ENCODE data around the gene WNT5A.

WNT5A gene

DNA sequence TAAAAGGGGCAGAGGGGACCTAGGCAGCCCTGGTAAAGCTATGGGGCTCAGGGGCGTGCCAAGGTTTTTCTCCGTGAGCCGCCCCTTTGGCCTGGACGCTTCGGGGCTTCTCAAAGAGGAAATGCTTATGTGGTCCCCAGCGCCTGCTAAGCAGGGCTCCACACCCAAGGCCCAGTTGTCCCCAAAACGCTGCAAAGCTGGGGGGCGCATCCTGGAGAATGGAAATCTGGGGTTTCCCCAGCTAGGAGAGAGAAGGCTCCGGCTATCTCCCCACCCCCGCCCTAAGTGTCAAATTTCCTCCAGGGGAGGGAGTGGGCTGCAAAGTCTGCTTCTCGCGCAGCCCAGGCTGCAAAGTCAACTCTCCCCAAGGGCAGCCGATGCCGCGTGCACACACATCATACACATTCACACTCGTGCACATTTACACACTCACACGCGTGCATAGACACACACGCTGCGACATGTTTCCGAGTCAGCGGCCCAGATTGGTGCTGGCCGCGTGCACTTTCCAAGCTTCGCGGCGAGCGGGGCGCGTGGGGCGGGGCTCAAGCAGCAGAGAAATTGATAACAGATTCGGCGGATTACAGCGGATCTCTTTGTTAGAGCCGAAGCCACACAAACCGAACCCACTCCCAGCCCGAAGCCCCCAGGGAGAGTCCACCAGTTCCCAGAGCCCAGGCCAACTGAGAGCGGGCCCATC lies 4.5 kb downstream of the WNT5A start:
- DNase-seq (ENCODE audit: low read depth in 2 of 2, low spot score in 1 of 2), result no peak

DNA sequence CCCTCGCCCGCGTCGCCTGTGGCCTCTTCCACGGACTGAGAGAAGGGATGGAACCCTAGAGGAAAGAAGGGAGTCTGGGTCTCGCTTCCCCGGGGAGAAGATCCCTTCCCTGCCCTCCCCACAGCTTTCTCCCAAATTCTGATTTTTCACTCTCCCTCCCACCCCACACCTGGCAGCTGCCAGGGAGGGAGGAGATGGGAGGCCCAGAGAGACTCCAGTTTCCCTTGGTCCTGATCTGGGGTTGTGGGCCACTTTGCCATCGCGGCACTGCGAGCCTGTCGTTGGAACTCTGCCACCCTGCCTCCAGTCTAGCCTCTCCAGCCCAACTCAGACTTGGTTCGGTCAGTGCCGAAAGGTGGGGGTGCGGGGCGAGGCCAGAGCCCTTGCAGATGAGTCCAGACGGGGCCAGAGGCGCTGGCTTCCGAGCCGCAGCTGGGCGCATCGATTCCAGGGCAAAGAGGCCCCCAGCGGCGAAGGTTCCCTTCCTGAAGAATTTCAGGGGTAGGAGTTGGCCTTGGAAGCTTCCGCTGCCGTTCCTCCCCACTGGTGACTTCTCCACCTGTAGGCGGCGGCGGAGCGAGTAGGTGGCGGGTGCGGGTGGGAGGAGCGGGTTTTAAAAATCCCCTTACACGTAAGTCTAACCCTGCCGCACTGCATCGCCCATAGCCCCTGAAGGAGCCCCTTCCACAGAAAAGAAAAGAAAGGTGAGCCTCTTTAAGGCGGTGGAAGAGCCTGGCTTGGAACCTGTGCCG lies 5.2 kb downstream of the WNT5A start:
- no peak for DNase-seq (ENCODE audit: low read depth in 2 of 2, low spot score in 1 of 2)

DNA sequence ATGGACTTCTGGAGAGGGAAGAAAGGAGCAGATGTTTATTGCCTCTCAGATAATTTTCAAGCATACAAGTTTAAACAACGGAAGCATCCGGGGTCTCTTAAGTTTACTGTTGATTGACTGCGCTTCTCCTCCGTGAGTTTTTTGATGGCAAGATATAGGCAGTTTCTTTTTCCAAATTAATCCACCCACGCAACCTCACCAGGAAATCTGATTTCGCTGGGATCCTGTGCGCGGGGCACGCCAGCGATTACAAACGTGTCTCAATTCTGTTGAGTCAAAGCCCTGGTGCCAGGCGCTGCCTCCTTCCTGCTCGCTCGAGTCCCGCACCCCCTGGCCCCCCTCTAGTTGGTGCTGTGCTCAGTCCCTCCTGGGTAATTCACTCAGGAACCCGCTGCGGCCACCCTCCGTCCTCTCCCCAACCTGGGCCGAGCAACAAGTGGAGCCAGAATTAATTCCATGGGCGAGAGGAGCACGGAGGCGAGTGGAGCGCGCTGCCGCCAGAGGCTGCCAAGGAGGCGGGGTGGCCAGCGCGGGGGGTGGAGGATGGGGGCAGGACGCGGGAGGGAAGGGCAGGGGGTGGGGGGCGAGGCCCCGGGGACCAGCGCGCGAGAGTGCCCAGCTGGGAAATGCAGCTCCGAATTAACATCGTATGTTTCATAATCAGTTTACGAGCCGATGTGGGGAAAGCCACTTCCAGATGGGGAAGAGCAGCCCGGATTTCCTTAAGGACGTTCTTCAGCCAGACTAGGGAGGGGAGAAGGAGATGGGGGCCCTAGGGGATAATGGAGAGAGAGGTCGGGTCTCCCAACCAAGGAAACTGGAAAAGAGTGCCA lies 6.0 kb downstream of the WNT5A start:
- no peak for DNase-seq (ENCODE audit: low read depth in 2 of 2, low spot score in 1 of 2)

DNA sequence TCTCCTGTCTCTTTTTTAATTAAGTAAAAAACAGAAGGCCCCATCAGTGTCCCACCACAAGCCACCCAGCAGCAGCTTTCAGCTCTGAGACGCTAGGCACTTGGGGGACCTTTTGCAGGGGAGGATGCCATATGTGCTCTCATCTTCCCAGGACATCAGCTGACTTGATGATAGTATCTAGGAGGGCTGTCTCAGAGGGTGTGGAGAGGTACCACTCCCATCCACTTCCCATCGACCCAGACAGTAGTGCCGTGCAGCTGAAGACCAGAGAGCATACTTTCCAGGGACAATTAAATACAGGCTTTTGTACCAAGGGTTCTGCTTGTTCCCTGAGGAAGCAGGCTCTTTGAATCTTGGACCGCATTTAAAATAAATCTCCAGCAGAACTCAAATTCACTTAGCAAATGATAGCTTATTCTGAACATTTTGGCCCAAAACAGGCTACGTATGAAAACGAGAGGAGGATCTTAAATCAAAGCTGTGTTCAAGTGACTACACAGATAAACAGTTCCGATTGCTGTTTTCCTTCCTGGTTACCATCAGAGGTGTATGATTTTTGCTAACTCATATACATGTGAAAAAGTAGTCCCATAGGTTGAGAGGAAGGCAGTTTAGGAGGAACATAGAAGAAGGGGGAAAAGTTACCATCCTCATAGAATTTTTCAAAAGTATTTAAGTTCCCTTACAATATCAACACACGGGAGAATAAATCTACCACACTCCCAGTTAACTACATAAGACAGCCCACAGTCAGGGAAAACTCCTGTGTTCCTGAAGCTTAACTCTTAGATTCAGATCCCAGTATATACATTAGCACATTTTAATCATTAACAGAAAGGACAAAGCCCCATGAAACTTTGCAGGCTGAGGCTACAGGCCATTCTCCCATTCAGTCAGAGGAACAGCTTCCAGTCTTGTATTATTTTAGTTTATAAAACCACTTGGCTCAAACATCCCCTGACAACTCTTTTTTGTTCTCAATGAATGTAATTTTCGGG lies 9.5 kb downstream of the WNT5A start:
- DNase-seq (ENCODE audit: low read depth in 2 of 2, low spot score in 1 of 2), result no peak

DNA sequence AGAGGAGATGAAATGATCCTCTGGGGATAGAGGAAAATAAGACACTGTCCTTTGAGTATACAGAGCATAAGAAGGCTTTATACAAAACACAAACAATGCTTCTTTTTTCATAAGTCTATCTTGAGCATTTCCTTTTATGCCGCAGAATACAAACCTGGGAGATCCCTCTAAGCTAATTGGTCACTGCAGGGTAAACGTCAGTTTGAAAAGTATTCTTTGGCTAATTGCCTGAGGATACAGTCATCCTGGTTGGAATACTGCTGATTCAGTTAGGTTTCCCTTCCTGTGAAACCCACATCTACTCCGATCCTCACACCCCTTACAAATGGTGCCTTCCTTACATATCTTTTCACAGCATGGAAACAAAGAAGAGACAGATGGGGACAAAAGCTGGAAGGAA lies 10.6 kb downstream of the WNT5A start:
- no peak for DNase-seq (ENCODE audit: low read depth in 2 of 2, low spot score in 1 of 2)

DNA sequence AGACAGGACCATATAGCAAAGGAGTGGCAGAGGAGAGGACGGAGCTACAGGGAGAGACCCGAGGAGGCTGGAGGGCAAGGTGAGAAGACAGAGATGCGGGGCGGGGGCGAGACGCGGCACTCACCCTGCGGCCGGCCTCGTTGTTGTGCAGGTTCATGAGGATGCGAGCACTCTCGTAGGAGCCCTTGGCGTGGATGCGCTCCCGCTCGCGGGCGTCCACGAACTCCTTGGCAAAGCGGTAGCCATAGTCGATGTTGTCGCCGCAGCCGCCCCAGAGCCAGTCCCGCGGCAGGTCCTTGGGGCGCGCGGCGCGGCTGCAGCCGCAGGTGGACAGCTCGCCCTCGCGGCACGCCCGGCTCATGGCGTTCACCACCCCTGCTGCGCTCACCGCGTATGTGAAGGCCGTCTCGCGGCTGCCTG lies 12.9 kb downstream of the WNT5A start:
- DNase-seq (ENCODE audit: low read depth in 2 of 2, low spot score in 1 of 2), result no peak

DNA sequence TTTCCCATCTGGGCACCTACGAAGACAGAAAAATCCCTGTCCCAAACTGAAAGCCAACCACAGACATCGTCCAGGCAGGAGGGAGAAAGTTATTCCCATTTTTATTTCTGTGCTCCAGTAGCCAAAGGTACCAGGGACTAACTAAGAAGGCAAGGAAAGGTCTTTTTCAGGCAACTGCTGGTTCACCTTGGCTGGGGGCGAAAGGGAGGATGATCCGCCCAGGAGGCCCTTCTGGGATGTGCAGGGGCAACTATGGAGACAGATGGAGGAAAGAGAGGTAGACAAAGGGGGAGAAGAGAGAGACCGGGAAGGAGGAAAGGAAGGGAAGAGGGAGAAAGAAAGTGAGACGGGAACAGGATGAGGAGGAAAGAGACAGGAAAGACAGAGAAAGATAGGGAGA lies 13.3 kb downstream of the WNT5A start:
- no peak for DNase-seq (ENCODE audit: low read depth in 2 of 2, low spot score in 1 of 2)

DNA sequence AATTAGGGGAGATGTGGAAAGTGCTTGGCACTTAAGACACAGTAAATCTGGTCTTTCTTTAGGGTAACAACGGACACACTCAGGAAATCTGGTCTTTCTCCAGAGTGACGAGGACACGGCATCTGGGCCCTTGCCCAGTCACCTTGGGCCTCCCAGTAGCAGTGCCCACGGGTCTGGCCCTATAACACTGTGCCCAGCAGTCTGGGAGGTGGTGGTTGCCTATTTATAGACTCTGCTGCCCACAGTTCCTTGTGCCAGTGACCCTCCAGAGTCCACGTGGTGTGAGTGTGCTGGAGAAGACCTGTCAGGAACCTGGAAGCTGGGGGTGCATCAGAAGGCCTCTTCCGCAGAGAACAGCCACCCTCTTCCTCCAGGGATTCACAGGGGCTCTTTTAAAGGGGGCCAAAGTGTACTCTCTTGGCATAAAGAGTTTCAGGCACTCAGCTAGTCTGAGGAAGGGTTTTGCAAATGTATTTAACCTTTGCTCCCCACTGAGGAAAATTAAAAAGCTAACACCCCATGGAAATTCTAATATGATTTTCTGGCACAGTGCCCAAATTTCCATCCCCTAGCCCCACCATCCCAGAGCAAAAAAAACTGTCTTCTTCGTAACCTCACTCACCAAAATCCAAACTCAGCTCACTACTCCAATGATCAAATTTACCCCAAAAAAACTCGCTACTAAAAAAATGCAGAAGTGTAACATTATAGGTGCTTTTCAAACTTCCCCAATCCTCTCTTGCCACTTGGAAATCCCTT lies 15.4 kb downstream of the WNT5A start:
- no peak for DNase-seq (ENCODE audit: low read depth in 2 of 2, low spot score in 1 of 2)

DNA sequence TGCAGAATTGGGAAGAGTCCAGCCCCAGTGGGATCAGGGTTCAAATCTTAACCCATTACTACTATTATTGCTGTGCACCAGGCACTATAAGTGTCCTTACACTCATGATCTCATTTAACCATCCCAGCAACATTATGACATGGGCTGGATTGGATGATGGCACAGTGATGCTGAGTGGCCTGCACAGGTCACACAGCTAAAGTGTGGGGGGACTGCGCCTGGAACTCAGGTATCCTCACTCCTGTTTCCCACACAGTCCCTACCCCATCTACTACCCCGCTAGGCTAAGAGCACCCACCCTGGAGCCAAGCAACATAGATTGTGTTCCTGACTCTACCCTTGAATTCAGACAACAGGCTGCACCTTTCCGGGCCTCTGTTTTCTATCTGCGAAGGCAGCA lies 16.0 kb downstream of the WNT5A start:
- no peak for DNase-seq (ENCODE audit: low read depth in 2 of 2, low spot score in 1 of 2)

DNA sequence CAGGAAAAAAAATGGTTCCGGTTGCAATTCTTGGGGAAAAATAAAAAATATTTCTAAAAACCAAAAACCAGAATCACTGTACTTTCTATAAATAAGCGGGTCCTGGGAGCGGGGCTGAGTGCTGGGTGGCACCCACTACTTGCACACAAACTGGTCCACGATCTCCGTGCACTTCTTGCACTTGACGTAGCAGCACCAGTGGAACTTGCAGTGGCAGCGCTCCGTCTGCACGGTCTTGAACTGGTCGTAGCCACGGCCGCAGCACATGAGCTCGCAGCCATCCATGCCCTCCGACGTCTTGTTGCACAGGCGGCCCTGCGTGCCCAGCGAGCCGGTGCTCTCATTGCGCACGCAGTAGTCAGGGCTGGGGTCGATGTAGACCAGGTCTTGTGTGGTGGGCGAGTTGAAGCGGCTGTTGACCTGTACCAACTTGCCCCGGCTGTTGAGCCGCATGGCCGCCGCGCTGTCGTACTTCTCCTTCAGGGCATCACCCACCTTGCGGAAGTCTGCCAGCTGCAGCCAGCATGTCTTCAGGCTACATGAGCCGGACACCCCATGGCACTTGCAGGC lies 17.1 kb downstream of the WNT5A start:
- DNase-seq (ENCODE audit: low read depth in 2 of 2, low spot score in 1 of 2), result no peak

DNA sequence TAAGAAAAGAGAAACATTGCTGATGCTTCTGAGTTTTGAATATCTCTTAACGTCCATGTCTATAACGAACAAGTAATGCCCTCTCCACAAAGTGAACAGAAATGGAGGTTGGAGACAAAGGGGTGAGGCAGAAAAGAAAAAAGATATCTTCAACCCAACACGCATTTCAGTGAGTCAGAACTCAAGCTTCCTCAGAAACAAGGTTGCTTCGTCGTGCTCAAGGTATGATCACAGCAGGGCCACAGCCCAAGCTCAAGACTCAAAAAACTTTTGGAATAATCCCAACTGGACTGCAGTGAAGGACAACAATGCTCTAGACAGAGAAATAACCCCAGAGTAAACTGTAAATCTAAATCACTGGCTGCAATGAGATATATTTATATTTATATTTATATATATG lies 18.9 kb downstream of the WNT5A start:
- DNase-seq (ENCODE audit: low read depth in 2 of 2, low spot score in 1 of 2), result no peak

DNA sequence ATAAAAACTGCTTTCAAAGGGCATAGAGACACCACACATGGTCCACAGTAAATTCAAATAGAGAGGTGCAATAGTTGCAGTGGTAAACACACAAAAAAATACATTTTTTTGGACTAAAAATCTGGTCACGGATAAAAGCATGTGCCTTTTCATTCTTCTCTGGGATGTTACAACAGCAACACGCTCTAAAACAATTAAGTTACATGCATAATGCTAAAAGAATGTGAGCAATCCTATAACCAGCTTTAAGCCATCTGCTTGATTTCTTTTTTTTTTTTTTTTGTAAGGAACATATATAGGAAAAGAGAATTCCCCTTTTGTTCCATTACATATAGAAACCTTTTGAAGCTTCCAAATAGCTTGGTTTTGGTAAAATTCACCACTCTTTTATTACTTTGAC lies 20.0 kb downstream of the WNT5A start:
- DNase-seq (ENCODE audit: low read depth in 2 of 2, low spot score in 1 of 2), result no peak

DNA sequence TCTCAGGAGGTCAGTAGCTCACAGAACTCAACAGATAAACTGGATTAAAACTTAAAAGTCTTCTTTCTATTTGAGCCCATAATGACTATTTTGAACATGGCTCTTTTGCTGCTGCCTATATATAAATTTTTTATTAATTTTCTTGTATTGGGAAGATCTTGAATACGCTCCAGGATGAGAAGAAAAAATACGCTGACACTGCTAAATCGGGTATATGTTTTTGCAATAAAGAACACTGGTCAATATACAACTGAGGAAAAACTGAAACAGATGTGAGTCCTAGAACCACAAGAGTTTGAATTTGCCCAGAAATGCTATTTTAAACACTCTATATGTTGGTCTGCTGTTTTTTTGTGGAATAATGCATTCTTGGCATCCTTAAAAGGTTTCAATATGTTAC lies 20.6 kb downstream of the WNT5A start:
- no peak for DNase-seq (ENCODE audit: low read depth in 2 of 2, low spot score in 1 of 2)

DNA sequence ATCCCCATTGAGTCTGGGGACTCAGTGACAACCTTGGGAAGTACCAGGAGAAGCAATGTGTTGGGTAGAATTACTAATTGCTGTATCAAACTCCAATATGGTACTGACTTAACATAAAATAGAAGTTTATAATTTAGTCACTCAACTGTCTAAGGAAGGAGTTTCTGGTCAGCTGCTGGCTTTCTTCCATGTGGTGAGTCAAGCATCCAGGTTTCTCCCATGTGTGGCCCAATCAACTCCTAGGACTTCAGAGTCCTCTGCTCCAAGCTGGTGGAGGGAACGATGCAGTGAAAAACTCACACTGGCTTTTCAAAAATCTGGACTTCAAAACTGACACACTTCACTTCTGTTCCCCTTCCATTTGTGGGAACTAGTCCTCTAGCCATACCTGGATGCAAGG lies 25.2 kb downstream of the WNT5A start:
- no peak for DNase-seq (ENCODE audit: low read depth in 2 of 2, low spot score in 1 of 2)

DNA sequence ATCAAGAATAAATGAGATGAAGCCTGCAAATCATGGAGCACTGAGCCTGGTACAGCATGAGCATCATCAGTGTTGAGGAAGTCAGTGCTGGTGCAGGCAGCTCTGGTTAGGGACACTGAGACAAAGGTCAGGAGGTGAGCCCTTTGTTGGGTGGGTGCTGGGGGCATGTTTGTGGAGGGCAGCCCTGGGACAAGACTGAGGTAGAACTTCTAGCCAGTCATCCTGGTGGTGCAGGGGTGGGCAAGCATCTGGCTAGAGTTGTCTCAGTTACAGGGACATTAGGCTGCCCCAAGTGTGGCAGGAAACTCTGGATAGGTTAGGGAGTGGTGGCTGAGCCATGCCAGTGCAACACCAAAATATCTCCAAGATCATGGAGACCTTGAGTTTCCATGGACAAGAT lies 27.3 kb downstream of the WNT5A start:
- DNase-seq (ENCODE audit: low read depth in 2 of 2, low spot score in 1 of 2), result no peak

DNA sequence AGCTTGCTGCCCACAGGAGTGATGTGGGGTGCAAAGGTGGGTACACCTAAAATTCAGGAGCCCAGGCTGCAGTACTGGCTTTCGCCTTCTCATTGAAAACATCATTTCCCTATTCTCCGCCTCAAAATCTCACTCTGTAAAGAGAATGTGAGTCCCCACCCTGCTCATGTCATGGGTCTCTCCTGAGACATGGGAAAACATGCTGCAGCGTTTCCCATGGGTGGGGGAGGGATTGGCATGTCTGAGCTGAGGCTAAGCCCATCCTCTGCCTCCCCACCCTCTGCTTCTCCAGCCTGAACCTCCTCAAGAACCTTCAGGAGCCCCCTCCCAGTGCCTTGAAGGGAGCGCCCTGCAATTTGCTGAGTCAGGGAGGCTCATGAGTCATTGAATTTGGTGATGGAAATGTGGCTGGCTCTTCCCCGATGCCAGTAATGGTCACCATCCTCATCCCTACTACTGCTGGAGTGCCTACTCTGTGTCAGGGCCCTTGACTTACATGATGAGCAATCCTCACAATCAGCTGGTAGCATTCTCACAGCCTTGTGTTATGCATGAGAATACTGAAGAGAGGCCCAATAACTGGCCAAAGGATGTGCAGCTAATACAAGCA lies 28.8 kb downstream of the WNT5A start:
- no peak for DNase-seq (ENCODE audit: low read depth in 2 of 2, low spot score in 1 of 2)

DNA sequence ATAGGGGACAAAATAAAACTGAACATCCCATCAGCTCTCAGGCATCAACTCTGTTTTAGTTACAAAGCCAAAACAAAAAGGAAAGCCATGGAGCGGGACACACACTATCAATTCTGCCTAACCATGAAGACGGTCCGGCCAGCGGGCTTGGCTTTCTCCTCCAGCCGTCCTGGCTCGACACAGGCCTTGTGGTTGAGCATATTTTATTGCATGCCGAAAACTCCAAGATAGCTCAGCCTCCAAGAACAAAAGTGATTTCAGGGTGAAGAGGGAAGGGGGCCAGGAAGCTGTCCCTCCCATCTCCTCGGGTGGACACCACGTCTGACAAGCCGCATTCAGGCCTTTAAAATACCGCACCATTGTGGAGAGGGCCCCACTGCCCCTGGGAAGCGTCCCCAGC lies 31.2 kb downstream of the WNT5A start:
- no peak for DNase-seq (ENCODE audit: low read depth in 2 of 2, low spot score in 1 of 2)

DNA sequence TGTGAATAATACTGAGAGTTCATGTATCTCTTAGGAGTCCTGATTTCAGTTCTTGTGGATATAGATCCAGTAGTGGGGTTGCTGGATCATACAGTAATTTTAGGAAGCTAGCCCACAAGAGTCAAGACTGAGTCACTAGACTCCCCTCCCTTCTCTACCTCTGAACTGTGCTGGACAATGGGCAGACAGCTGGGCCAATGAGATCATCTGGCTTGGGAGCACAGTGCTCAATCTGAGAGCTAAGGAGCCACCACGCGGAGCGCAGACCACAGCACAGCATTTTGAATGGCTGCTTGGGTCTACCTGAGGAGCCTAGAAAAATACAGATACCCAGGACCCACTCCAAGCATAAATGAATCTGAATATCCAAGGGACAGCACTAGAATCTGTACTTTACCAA lies 32.5 kb downstream of the WNT5A start:
- DNase-seq (ENCODE audit: low read depth in 2 of 2, low spot score in 1 of 2), result no peak

DNA sequence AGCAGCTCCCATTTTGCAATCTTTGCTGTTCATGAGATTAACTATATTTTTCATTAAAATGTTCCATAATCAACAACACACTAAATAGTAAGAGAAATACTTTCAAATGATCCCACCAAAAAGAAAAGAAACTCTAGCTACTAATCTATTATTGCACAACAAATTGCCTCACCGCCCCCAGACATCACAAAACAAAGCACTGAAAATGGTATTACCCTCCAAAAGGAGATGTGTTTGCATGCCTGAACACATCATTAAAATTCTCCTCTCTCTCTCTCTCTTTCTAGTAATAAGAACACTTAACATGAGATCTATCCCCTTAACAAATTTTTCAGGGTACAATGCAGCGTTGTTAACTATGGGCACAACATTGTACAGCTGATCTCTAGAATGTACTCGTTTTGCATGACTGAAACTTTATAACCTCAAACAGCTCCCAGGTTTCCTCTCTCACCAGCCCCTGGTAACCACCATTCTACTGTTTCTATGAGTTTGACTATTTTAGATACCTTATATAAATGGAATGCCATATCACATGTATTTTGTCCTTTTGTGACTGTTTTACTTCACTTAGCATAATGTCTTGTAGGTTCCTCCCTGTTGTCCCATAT lies 33.1 kb downstream of the WNT5A start:
- no peak for DNase-seq (ENCODE audit: low read depth in 2 of 2, low spot score in 1 of 2)
